IMR-90 (cell line): ENCODE results near the gene RCAN2. TPM values are rescaled to one million over a fixed set of nuclear protein-coding genes. Genes with fewer than 3 reads are reported as not detected.

Experiments
- ATAC-seq: fragments of 200-7000 bp; cut with Tn5 transposase; 2 replicates; pipeline ENCODE4 v1.9.1; 2020; ENCODE audit warnings: low read depth, mild to moderate bottlenecking, moderate library complexity
- BruUV-seq: library from RNA; stranded (reverse); fragments of 400-500 nt; replicated peaks from 2 replicates; lab custom pipeline; 2021; lab: Mats Ljungman, UMichigan
- CTCF ChIA-PET: fragments of 300-600 bp; formaldehyde crosslinking; extraction: SDS; loops from one replicate; lab custom pipeline; 2021; ENCODE audit warnings: antibody characterized with exemption; lab: Yijun Ruan, JAX
- POLR2A ChIA-PET: fragments of 300-600 bp; sonication (Branson Sonifier 250); formaldehyde crosslinking; loops from one replicate; lab custom pipeline; 2022; ENCODE audit warnings: antibody characterized with exemption; ENCODE audit not compliant: unreplicated experiment; lab: Charles Lee
- DNase-seq: peaks from one replicate; pipeline ENCODE4 v3.0.0; 2013
- H2AFZ ChIP-seq: replicated peaks from 2 replicates; pipeline ENCODE3; 2013; ENCODE audit warnings: low read length, mild to moderate bottlenecking; ENCODE audit not compliant: poor library complexity
- H2AK5ac ChIP-seq: 2 replicates; pipeline ENCODE4 v1.6.1; 2013; ENCODE audit warnings: low read depth, low read length, inconsistent platforms
- H2AK9ac ChIP-seq: replicated peaks from 2 replicates; pipeline ENCODE3; 2013; ENCODE audit warnings: mild to moderate bottlenecking, low read depth, low read length, moderate library complexity; ENCODE audit not compliant: poor library complexity
- H2BK120ac ChIP-seq: 2 replicates; pipeline ENCODE4 v1.6.1; 2013; ENCODE audit warnings: low read depth, low read length, inconsistent platforms
- H2BK15ac ChIP-seq: 3 replicates; pipeline ENCODE4 v1.6.1; 2013; ENCODE audit warnings: low read depth, low read length, inconsistent platforms
- H2BK20ac ChIP-seq: 2 replicates; pipeline ENCODE4 v1.6.1; 2013; ENCODE audit warnings: low read depth, mild to moderate bottlenecking, inconsistent platforms, low read length, moderate library complexity
- H2BK5ac ChIP-seq: 2 replicates; pipeline ENCODE4 v1.6.1; 2013; ENCODE audit warnings: mild to moderate bottlenecking, low read depth, low read length, inconsistent platforms; ENCODE audit not compliant: poor library complexity, severe bottlenecking
- H3K14ac ChIP-seq: replicated peaks from 2 replicates; pipeline ENCODE4 v1.6.1; 2013; ENCODE audit warnings: low read depth, low read length, inconsistent platforms
- H3K18ac ChIP-seq: 2 replicates; pipeline ENCODE4 v1.6.1; 2013; ENCODE audit warnings: low read depth, low read length, control low read depth
- H3K23ac ChIP-seq: 2 replicates; pipeline ENCODE4 v1.6.1; 2013; ENCODE audit warnings: low read depth, low read length, inconsistent platforms
- H3K27ac ChIP-seq: 2 replicates; pipeline ENCODE4 v1.5.1; 2013; ENCODE audit warnings: mild to moderate bottlenecking, control low read depth, low read length; ENCODE audit not compliant: insufficient read depth
- H3K27me3 ChIP-seq: 2 replicates; pipeline ENCODE4 v1.6.1; 2013; ENCODE audit warnings: low read length; ENCODE audit not compliant: control insufficient read depth, insufficient read depth
- H3K36me3 ChIP-seq: 2 replicates; pipeline ENCODE4 v1.6.1; 2013; ENCODE audit warnings: low read length, mixed read lengths; ENCODE audit not compliant: control insufficient read depth, insufficient read depth
- H3K4ac ChIP-seq: 2 replicates; pipeline ENCODE4 v1.6.1; 2013; ENCODE audit warnings: low read depth, low read length, inconsistent platforms
- H3K4me1 ChIP-seq: 2 replicates; pipeline ENCODE4 v1.6.1; 2013; ENCODE audit warnings: low read length, mixed read lengths; ENCODE audit not compliant: control insufficient read depth, insufficient read depth
- H3K4me2 ChIP-seq: 2 replicates; pipeline ENCODE4 v1.6.1; 2013; ENCODE audit warnings: low read depth, mild to moderate bottlenecking, control low read depth, low read length, moderate library complexity
- H3K4me3 ChIP-seq: 2 replicates; pipeline ENCODE4 v1.5.1; 2013; ENCODE audit warnings: low read depth, mild to moderate bottlenecking, control low read depth, low read length, moderate library complexity; ENCODE audit not compliant: insufficient read depth
- H3K56ac ChIP-seq: 2 replicates; pipeline ENCODE4 v1.6.1; 2013; ENCODE audit warnings: low read length, inconsistent platforms; ENCODE audit not compliant: insufficient read depth; ENCODE audit errors: extremely low read depth
- H3K79me1 ChIP-seq, 2 experiments: 2 replicates each; pipeline ENCODE4 v1.6.1; 2013; ENCODE audit warnings: low read length in 2 of 2, inconsistent platforms in 1 of 2, low read depth in 1 of 2
- H3K9ac ChIP-seq: 2 replicates; pipeline ENCODE4 v1.6.1; 2013; ENCODE audit warnings: low read depth, low read length, control low read depth
- H3K9me1 ChIP-seq: 2 replicates; pipeline ENCODE4 v1.6.1; 2013; ENCODE audit warnings: low read length, inconsistent platforms; ENCODE audit not compliant: insufficient read depth
- H3K9me3 ChIP-seq: 2 replicates; pipeline ENCODE4 v1.6.1; 2013; ENCODE audit warnings: low read length; ENCODE audit not compliant: control insufficient read depth, insufficient read depth
- H4K20me1 ChIP-seq: 2 replicates; pipeline ENCODE4 v1.6.1; 2013; ENCODE audit warnings: low read length, inconsistent platforms; ENCODE audit not compliant: insufficient read depth
- H4K5ac ChIP-seq: 2 replicates; pipeline ENCODE4 v1.6.1; 2013; ENCODE audit warnings: mild to moderate bottlenecking, low read depth, low read length, control low read depth
- H4K8ac ChIP-seq, 2 experiments: 2 replicates each; pipeline ENCODE4 v1.6.1; 2013; ENCODE audit warnings: low read depth in 2 of 2, low read length in 2 of 2, control low read depth in 1 of 2, inconsistent platforms in 1 of 2
- H4K91ac ChIP-seq: 2 replicates; pipeline ENCODE4 v1.6.1; 2013; ENCODE audit warnings: low read depth, low read length, inconsistent platforms; ENCODE audit not compliant: insufficient read depth
- CHD1 ChIP-seq: IDR thresholded peaks from 2 replicates; pipeline ENCODE4 v1.6.1; 2012; ENCODE audit warnings: low read depth, low read length, improper control_type of control experiment
- WGBS, 2 experiments: methylation state at CpG; one replicate each; pipeline versions ENCODE4 v1.1.5 to v1.1.7; 2013; ENCODE audit warnings: missing lambda C conversion rate in 2 of 2; ENCODE audit not compliant: insufficient read length in 1 of 2; ENCODE audit errors: extremely low coverage in 2 of 2; 5-methylcytosine and 5-hydroxymethylcytosine counted together
- dilution Hi-C: fragments of 300-500 bp; cut with HindIII; formaldehyde crosslinking; loops from one replicate; pipeline ENCODE4 v1.14.3; 2018; ENCODE audit warnings: low sequenced_read_pairs; ENCODE audit not compliant: unreplicated experiment
- in situ Hi-C: fragments of 300-500 bp; cut with MboI; formaldehyde crosslinking; loops from 3 replicates; pipeline ENCODE4 v1.14.3; 2019; ENCODE audit warnings: low sequenced_read_pairs, inconsistent platforms, mixed read lengths
- intact Hi-C: fragments of 100-400 bp; cut with micrococcal nuclease; formaldehyde crosslinking; loops from 2 replicates; pipeline ENCODE4 v1.10.0; 2022
- polyA plus RNA-seq, 3 experiments: library from polyadenylated mRNA; depleted of rRNA; stranded (reverse); fragments of >200 nt; gene quantifications; 2 replicates each; pipeline ENCODE4 v1.2.3, GENCODE V29; 2012; ENCODE audit warnings: low replicate concordance in 1 of 3
- total RNA-seq: library from RNA; depleted of rRNA; stranded (reverse); fragments of >200 nt; gene quantifications from 2 replicates; pipeline ENCODE4 v1.2.3, GENCODE V29; 2012

Gene RCAN2
- total and polyA plus RNA-seq, 2 of the 4 experiments (the other 2 are of a cell fraction), result 1.3 to 1.8 TPM

GRCh38 chr6:46207174-46207573 is 284.1 kb downstream of the RCAN2 start:
- H3K9ac ChIP-seq, result no peak overlapping the region
- POLR2A ChIA-PET, result no interaction called here

More at GRCh38 chr6:46207174-46207573, 284.1 kb downstream of the RCAN2 start:
- H3K9me1 ChIP-seq, result no peaks in the 10 kb centered on the region
- DNase-seq (no peak), ATAC-seq (no peak)
- no peaks in the 10 kb centered on the region for H3K9me3 ChIP-seq
- no peaks in the 10 kb centered on the region for H3K36me3 ChIP-seq
- H2BK120ac ChIP-seq, result no peak overlapping the region
- no peak overlapping the region for H3K18ac ChIP-seq
- intact Hi-C loops (no loop called here), in situ Hi-C loops (no loop called here), dilution Hi-C loops (no loop called here)
- no peak overlapping the region for H3K4ac ChIP-seq
- H3K27me3 ChIP-seq, result no peaks in the 10 kb centered on the region
- H2AFZ ChIP-seq, result no peak overlapping the region
- H3K27ac ChIP-seq, result no peak overlapping the region
- no peak overlapping the region for H3K56ac ChIP-seq
- H2BK20ac ChIP-seq, result no peak overlapping the region
- no peak overlapping the region for H2AK5ac ChIP-seq
- H3K79me1 ChIP-seq, result no peaks in the 10 kb centered on the region
- H4K20me1 ChIP-seq, result no peaks in the 10 kb centered on the region
- BruUV-seq, result no TSS peak
- no peak overlapping the region for H3K4me2 ChIP-seq
- no peak overlapping the region for H3K4me3 ChIP-seq
- H4K8ac ChIP-seq, result no peak overlapping the region
- TF ChIP-seq CHD1, result no peak
- WGBS, 2 experiments, result no CpG with 5 or more reads among the region's 3 CpGs
- no peak overlapping the region for H2AK9ac ChIP-seq
- H2BK5ac ChIP-seq, result no peak overlapping the region
- H2BK15ac ChIP-seq, result no peak overlapping the region
- H3K4me1 ChIP-seq, result no peaks in the 10 kb centered on the region
- H3K14ac ChIP-seq, result no peak overlapping the region
- no peak overlapping the region for H4K5ac ChIP-seq
- CTCF ChIA-PET, result no interaction called here
- H3K23ac ChIP-seq, result no peak overlapping the region
- no peak overlapping the region for H4K91ac ChIP-seq
